Measurements from ENCODE around the gene SLX9.

- TF ChIP-seq POLR2A (IDR thresholded peaks at IDR 0.05; ENCODE audit: low read depth, low read length): no peak
- TF ChIP-seq TAF1 (IDR thresholded peaks at IDR 0.05; ENCODE audit: low read depth, low read length): no peak
- no peak for TF ChIP-seq POLR2AphosphoS5 (IDR thresholded peaks at IDR 0.05; ENCODE audit: low read depth, low read length)
These were observed 36.1 kb downstream of the SLX9 start for GRCh38 chr21:44975720-44976555.
